Effector CD4-positive, alpha-beta T cell (primary cell): ENCODE results near the gene FRY.

Source experiments
- DNase-seq: peaks from one replicate; pipeline ENCODE4 v3.0.0-alpha.2; 2020

FRY gene

GRCh38 chr13:32228330-32229041, 196.9 kb downstream of the FRY start:
- DNase-seq: no peak

DNA sequence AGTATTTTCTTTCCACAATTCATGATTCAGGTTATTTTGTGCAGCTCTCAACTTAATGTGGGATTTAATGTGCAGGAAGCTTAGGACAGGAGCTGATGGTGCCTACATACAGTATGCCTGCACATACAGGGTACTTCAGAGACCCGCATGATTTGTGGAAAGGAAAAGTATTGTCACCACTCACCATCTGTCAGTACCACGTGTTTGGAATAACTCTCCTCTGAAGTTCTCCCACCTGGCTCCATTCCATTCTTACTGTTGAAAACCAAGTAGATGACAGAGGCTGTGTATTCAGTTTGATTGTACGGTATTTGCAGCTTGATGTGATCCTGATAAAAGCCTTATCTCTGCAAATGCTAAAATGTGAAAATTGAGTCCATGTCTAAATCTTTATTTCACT, 197.9 kb downstream of the FRY start:
- DNase-seq: no peak

DNA sequence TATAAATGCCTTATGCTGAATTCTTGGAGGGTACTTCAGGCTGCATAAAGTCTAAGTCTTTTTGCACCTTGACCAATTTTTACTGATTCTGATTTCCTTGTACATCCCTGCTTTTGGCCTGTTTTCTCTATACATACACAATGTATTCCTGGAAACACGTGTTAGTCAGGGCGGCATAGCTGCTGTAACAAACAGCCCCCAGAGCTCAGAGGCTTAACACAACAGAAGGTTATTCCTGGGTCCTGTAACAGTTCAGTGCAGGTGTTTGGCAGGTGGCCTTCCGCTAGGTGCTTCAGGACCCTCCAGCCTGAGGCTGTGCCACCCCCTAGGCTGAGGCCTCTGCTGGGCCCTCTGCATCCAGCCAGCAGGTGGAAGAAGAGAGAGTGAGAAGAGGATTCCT, 200.7 kb downstream of the FRY start:
- no peak for DNase-seq

DNA sequence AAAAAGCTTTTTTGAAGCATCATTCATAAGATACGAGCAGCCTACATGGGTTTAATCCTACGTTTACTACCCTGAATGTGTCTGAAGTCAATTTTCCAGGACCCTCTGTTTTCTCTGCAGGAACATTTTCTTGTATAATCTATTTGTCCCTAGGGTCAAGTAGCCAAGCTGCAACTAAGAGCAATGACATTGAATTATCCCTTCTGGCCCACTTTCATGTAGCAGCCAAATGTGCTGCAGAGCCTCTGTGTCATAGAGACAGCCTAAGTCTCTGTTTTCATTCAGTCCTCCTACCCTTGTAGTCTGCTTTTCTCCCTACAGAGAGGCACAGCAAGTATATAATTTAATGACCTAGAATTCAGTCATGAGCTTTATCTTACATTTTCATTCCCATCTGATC, 201.5 kb downstream of the FRY start:
- no peak for DNase-seq

GRCh38 chr13:32234914-32235313, 203.3 kb downstream of the FRY start:
- no peak for DNase-seq

DNA sequence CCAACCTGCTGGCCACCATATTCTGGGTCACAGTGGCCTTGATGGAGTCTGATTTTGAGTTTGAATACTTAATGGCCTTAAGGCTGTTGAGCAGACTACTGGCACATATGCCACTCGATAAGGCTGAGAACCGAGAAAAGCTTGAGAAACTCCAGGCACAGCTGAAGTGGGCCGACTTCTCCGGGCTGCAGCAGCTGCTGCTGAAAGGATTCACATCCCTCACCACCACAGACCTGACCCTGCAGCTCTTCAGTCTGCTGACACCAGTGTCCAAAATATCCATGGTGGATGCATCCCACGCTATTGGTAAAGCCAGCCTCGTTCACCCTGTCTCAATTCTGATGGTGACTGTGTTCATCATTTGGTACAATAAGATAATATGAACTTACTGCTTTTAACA, 206.1 kb downstream of the FRY start:
- no peak for DNase-seq

DNA sequence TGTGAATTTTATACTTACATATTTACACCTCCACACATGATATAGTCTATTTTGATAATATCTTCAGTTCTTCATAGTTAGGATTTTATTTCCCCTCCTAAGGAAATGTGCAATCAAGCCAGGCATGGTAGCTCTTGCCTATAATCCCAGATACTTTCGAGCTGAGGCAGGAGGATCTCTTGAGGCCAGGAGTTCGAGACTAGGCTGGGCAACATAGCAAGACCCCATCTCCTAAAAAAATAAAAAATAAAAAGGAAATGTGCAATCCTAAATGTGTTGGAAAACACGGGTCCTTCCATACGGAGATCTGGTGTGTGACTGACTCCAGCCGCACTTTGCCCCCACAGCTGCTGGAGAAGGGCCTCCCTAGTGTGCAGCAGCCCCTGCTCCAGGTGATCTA, 212.1 kb downstream of the FRY start:
- no peak for DNase-seq

DNA sequence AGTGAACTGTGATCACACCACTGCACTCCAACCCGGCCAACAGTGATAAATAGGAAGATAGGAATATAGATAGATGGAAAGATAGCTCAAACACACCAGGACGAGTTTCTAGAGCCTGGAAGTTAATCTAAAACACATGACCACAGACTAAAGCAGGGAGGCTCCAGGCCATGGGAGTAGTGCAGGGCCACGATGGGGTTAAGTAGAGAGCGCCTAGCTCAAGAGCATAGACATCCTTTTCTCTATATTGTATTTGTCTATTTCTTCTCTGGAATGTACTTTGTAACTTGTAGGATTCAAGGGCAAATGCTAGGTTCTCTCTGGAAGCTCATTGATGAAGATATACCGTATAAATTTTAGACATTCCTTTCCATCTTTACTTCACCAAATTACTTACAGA, 214.0 kb downstream of the FRY start:
- no peak for DNase-seq

DNA sequence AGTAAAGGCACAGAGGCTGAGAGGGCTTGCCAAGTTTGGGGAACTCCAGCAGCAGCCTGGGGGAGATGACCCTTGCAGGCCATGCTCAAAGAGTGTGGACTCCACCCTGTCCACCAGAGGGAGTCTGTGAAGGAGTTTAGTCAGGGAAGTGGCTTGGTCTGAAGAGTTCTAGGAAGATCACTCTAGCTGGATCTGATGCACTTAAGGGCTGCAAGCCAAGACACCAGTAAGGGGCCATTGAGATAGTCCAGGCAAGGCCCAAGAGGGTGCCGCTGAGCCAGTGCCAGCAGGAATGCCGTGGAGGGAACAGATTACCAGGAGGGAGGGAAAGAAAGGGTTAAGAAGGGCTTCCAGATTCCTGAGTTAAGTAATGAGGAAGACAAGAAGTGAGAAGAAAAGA, 214.9 kb downstream of the FRY start:
- no peak for DNase-seq

DNA sequence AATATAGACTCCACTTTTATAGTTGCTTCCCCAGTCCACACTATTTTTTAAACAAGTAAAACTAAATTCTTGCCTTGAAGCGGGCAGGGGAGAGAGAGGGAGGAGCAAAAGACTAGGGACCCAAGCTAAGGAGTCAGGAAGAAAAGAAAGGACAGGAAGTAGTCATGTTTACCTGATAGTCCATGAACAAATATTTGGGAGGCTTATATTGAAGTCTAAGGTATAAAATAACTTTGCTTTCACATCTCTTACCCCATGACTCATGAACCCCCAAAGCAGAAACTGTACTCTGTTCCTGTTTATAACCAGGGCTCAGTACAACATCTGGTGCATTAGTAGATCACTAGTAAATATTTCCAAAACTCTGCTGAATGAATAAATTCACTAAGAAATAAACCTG, 216.3 kb downstream of the FRY start:
- DNase-seq: no peak

DNA sequence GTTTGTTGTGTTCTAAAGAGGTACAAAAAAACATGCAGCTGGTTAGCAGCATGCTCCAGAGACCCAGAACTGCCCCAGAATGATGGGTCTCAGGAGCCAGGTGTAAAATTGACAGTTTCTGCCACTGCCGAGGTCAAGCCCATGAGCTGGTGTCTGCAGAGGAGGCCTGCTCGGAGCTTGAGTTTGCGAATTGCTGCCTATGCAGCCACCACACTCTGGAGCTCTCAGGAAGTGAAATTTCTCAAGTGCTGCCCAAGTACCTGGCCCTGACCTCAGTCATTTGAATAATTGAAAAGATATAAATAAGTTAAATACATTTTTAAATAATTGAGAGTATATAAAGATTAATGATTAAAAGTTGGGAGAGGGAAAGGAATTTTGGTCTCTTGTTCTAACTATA, 217.2 kb downstream of the FRY start:
- DNase-seq: no peak

GRCh38 chr13:32252812-32253438, 221.4 kb downstream of the FRY start:
- no peak for DNase-seq

DNA sequence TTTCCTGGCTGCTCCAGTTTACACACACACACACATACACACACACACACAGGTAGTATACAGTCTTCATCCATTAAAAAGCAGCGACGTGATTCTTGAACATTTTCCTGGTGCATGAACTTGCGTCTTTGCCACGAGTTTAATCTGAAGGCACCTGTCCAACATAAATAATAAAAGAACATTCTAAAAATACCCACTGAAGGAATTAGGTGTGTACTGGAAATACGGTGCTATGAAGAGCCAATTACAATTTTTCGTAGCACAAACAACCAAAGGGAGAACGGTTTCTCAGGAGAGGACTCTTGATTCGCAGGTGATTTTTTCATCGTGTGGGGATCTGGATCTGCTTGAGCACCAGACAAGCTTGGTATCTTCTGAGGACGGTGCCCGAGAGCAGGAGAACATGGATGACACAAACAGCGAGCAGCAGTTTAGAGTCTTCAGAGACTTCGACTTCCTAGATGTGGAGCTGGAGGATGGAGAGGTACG, 222.4 kb downstream of the FRY start:
- no peak for DNase-seq

GRCh38 chr13:32254416-32254815, 222.8 kb downstream of the FRY start:
- DNase-seq: no peak

DNA sequence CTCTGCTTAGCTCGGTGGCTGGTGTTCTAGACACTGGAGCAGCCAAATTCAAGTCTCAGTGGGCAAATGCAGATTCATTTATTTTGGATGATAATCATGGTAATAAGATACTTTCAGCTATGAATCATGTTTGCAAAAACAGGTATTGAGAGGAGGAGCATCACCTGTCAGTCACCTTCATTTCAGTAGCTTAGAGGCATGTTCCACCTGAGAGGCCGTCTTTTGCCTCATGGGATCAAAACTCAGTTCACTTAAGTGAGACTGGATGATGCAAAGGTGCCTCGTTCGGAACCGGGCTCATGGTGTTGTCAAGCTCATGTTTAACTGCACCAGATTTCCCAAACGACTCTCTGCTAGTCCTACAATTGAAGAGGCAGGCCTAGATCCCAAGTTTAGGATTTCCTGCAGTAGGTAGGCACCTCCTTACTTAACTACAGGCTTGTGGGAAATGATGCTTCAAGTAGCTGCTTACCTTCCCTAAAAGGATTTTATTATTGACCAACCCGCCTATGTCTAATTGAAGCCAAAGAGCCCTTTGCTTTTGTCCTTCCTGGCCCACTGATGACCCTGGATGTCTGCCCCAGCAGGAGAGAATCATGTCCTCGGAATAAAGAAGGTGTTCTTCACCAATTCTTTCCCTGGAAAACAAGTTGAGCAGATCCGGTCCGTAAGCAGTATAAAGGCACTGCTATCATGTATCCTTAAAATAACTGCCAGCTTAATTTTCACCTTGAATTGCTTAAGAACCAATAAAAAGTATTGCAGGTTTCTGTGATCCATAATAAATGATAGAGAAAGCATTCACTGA, 223.5 kb downstream of the FRY start:
- DNase-seq: no peak

GRCh38 chr13:32255724-32256109, 224.1 kb downstream of the FRY start:
- DNase-seq: no peak

GRCh38 chr13:32256243-32256642, 224.7 kb downstream of the FRY start:
- no peak for DNase-seq

GRCh38 chr13:32257649-32258048, 226.1 kb downstream of the FRY start:
- DNase-seq: no peak

- DNase-seq: no peak
Measured at GRCh38 chr13:32259116-32259515, 227.5 kb downstream of the FRY start.

DNA sequence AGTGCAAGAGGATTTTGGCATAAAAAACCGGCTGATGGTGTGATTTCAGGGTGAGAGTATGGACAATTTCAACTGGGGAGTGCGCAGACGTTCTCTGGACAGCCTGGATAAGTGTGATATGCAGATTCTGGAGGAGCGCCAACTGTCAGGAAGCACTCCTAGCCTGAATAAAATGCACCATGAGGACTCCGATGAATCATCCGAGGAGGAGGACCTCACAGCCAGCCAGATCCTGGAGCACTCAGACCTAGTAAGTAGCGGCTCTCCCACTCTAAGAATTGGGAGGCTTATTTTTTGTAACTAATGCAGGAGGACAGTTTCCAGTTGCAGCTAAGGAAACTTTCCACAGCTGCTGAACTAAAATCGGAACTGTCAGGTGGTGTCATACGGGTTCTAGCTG, 230.0 kb downstream of the FRY start:
- DNase-seq: no peak

DNA sequence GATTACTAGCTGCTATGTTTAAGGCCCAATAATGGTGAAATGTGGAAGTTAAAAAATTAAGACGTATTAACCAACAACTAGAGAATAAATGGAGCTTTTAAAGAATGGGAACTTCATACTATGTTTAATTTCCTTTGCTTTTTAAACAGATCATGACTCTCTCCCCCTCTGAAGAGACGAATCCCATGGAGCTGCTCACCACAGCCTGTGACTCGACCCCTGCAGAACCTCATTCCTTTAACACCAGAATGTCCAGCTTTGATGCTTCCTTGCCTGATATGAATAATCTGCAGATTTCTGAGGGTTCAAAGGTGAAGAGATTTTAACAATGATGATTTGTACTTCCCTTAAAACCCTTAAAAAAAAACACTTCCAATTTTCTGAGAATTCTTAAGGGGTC, 230.6 kb downstream of the FRY start:
- DNase-seq: no peak

DNA sequence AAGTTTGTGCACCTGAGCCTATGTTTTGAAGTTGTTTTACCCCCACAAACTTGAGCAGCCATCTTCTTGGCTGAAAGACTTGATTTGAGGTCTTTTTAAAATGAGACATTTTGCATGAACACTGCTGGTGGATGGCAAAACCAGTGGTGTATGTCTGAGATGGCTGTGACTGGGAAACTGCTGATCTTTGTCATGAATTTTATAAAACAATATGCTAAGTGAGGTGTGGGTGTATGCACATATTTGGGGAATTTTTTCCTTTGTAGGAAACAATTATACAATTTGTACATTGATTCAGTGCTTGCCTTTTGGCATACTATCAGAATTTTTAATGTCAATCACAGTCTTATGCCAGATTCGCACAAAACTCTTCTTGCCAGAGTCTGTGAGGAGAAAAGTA, 231.0 kb downstream of the FRY start:
- DNase-seq: no peak

DNA sequence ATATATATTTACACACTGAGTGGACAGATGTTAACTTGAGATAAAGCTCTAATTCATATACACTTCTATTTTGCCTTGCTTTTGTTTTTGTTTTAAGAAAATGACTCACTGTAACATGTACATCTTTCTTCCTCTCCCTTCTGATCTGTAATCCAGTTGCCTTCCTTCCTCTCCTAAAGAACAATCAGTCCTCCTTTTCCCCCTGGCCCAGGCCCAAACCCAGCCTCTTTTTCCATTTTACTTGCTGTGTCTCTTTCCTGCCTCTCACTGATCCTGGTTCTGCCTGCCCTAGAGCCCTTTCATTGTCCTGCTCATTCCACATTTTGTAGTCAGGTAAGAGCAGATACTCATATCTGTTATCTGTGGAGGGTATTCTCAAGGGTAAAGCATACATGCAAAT, 232.8 kb downstream of the FRY start:
- DNase-seq: no peak

GRCh38 chr13:32265726-32266125, 234.2 kb downstream of the FRY start:
- no peak for DNase-seq
